Memory B cell (primary cell): ENCODE measurements around the gene FPR3.
"Not testable (repeated sequence)": the region's sequence is repeated elsewhere in the genome, so short reads cannot be mapped to it uniquely, and the experiment has no call there.

Source experiments
- ATAC-seq: fragments of 150-1000 bp; cut with Tn5 transposase; 2 replicates; pipeline ENCODE4 v1.10.0; 2021; ENCODE audit warnings: low read depth, mild to moderate bottlenecking, moderate library complexity
- DNase-seq, 2 donors: peaks; one replicate each; pipeline ENCODE4 v3.0.0; 2022; ENCODE audit warnings: low spot score in 2 of 2
- H3K27ac Mint-ChIP-seq: one replicate; pipeline ENCODE4 v1.8.0; 2022; ENCODE audit warnings: mild to moderate bottlenecking, moderate library complexity, mixed read lengths
- H3K27me3 Mint-ChIP-seq: one replicate; pipeline ENCODE4 v1.8.0; 2022; ENCODE audit warnings: mixed read lengths
- H3K36me3 Mint-ChIP-seq: one replicate; pipeline ENCODE4 v1.8.0; 2022; ENCODE audit warnings: mild to moderate bottlenecking, mixed read lengths
- H3K4me1 Mint-ChIP-seq: one replicate; pipeline ENCODE4 v1.8.0; 2022; ENCODE audit warnings: mixed read lengths
- H3K4me3 Mint-ChIP-seq: one replicate; pipeline ENCODE4 v1.8.0; 2022; ENCODE audit warnings: mild to moderate bottlenecking, moderate library complexity, mixed read lengths
- H3K9me3 Mint-ChIP-seq: one replicate; pipeline ENCODE4 v1.8.0; 2022; ENCODE audit warnings: mixed read lengths

FPR3 gene

DNA sequence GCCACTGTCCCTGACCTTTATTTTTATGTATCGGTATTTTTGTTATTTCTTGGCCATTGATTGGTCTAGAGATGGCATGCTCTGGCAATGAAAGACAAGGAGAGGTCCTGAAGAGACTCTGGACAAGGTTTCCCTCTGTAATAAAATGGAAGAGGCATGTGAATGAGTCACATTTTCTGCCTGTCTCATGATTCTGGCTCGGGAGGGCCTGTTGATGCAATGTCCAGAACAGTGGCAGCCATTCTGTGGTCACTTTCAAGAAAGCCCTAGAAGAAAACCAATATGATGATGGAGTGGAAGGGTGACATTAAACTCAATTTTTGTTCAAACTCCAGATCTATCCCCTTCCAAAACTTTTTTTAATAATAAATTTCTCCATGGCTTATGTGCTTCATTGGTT lies 2.0 kb upstream of the FPR3 start:
- Mint-ChIP-seq H3K27me3 (peaks cover 12% of the 10 kb centered on the region), H3K4me3 (no peak overlapping the region), H3K4me1 (no peaks in the 10 kb centered on the region), H3K27ac (no peak overlapping the region), H3K36me3 (no peaks in the 10 kb centered on the region), H3K9me3 (peaks cover 5% of the 10 kb centered on the region)
- DNase-seq = no peak
- ATAC-seq = no peak

DNA sequence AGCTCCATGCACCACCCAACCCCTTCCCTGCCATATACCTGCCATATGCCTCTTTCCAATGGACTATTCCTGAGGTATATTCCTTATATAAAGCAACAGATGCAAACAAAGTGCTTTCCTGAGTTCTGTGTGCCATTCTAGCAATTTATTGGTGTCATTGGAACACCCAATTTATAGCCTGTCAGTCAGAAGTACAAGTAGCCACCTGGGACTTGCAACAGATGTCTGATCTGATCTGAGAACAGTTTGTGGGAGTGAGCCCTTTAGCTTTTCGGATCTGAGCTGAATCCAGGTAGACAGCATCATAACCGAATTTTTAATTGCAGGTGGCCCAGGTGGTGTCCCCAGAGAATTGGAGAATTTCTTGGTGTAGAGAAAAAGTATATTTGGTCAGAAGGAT lies 963 bp upstream of the FPR3 start:
- H3K4me1 Mint-ChIP-seq = no peaks in the 10 kb centered on the region
- H3K27me3 Mint-ChIP-seq = peaks cover 11% of the 10 kb centered on the region
- DNase-seq (no peak), ATAC-seq (no peak)
- H3K36me3 Mint-ChIP-seq = no peaks in the 10 kb centered on the region
- H3K4me3 Mint-ChIP-seq = no peak overlapping the region
- H3K9me3 Mint-ChIP-seq = peaks cover 6% of the 10 kb centered on the region
- no peak overlapping the region for H3K27ac Mint-ChIP-seq

- no peak for ATAC-seq
Measured at GRCh38 chr19:51796195-51796679, 1.3 kb downstream of the FPR3 start.

DNA sequence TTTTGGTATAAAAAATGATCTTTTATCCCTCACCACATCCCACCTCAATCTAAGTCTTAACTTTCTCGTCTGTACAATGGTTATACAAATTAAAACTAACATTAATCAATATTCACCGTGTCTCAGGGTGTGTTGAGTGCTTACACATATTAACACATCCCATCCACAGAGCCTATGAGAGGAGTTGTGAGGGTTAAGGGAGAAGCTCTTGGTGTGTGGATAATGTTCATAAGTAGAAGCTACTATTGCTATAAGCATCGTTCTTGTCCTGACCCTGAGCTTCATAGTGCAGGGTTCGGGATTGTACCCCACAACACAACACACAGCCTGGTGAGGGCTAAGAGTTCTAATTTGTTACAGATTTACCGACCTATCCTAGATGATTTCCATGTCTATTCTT lies 2.5 kb downstream of the FPR3 start:
- DNase-seq = no peak
- peaks cover 11% of the 10 kb centered on the region for H3K27me3 Mint-ChIP-seq
- H3K9me3 Mint-ChIP-seq = peaks cover 3% of the 10 kb centered on the region
- peaks cover 2% of the 10 kb centered on the region for H3K36me3 Mint-ChIP-seq
- ATAC-seq = no peak
- no peaks in the 10 kb centered on the region for H3K4me1 Mint-ChIP-seq
- H3K27ac Mint-ChIP-seq = no peak overlapping the region
- H3K4me3 Mint-ChIP-seq = no peak overlapping the region

More at GRCh38 chr19:51796195-51796679, 1.3 kb downstream of the FPR3 start:
- Mint-ChIP-seq H3K4me1 (no peaks in the 10 kb centered on the region), H3K36me3 (peaks cover 2% of the 10 kb centered on the region), H3K27ac (no peak overlapping the region), H3K9me3 (peaks cover 5% of the 10 kb centered on the region), H3K4me3 (no peak overlapping the region), H3K27me3 (peaks cover 11% of the 10 kb centered on the region)
- no peak for DNase-seq

DNA sequence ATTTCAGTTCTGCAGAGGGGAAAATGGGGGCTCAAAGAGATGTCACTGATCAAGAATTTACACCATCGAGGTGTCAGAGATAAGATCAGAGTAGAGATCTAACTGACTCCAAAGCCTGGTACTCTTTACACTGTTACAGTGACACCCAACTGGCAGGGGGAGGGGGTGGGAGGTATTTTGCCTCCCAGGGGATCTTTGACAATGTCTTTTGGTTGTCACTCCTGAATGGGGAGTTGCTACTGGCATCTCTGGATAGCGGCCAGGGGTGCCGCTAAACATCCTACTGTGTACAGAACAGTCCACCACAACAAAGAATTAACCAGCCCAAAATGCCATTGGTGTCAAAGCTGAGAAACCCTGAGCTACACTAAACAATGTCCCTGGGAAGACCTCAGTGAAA lies 3.1 kb downstream of the FPR3 start:
- H3K4me3 Mint-ChIP-seq = no peak overlapping the region
- H3K27me3 Mint-ChIP-seq = peaks cover 11% of the 10 kb centered on the region
- no peak overlapping the region for H3K27ac Mint-ChIP-seq
- peaks cover 2% of the 10 kb centered on the region for H3K36me3 Mint-ChIP-seq
- no peaks in the 10 kb centered on the region for H3K4me1 Mint-ChIP-seq
- no peak for ATAC-seq
- peaks cover 3% of the 10 kb centered on the region for H3K9me3 Mint-ChIP-seq
- no peak for DNase-seq

DNA sequence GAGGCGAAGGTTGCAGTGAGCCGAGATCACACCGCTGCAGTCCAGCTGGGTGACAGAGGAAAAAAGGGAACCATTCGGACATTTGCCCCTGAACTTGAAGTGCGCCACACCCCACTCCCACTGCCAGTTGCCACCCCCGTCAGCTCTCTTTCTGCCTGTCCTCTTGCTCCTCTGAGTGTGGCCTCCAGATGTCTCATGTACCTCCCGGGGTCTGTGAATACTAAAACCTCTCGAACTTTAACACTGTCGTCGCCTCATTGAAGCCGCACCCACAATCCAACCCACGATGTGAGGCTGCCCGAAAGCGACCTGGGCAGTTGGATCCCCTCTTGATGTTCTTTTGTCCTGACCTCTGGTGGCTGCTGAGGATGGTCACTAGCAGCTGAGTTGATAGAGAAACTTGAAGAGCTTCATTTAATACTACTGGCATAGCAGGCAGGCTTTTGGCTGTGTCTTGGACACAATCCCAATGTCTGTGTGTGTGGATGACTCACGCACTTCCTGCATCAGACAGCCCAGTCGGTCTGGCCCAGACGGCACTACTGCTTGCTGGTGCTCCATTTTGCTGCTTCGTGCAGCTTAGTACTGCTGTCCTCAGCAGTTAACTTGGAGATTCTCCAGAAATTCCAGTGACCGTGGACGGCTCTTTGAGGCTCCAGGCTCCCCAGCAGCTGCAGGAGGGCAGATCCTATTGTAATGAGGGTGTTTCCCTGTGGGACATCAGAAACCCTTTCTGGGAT lies 4.2 kb downstream of the FPR3 start:
- H3K4me3 Mint-ChIP-seq = no peak overlapping the region

GRCh38 chr19:51799774-51800472 lies 5.0 kb downstream of the FPR3 start:
- Mint-ChIP-seq H3K4me1 (no peaks in the 10 kb centered on the region), H3K27ac (no peak overlapping the region), H3K27me3 (peaks cover 11% of the 10 kb centered on the region), H3K9me3 (peaks cover 8% of the 10 kb centered on the region), H3K4me3 (no peak overlapping the region), H3K36me3 (peaks cover 2% of the 10 kb centered on the region)
- DNase-seq (no peak), ATAC-seq (no peak)

More for the DNA sequence above, 4.2 kb downstream of the FPR3 start:
- ATAC-seq (no peak), DNase-seq (no peak)
- Mint-ChIP-seq H3K4me1 (no peaks in the 10 kb centered on the region), H3K36me3 (peaks cover 2% of the 10 kb centered on the region), H3K27ac (no peak overlapping the region), H3K27me3 (peaks cover 11% of the 10 kb centered on the region), H3K9me3 (peaks cover 6% of the 10 kb centered on the region)

GRCh38 chr19:51800473-51801244 lies 5.7 kb downstream of the FPR3 start:
- Mint-ChIP-seq H3K27ac (no peak overlapping the region), H3K9me3 (peaks cover 8% of the 10 kb centered on the region), H3K4me1 (no peaks in the 10 kb centered on the region), H3K27me3 (peaks cover 11% of the 10 kb centered on the region), H3K4me3 (no peak overlapping the region), H3K36me3 (peaks cover 2% of the 10 kb centered on the region)
- no peak for ATAC-seq
- no peak for DNase-seq

GRCh38 chr19:51802775-51803174 lies 7.8 kb downstream of the FPR3 start:
- Mint-ChIP-seq H3K9me3 (peaks cover 11% of the 10 kb centered on the region), H3K27me3 (peaks cover 6% of the 10 kb centered on the region), H3K4me1 (no peaks in the 10 kb centered on the region), H3K27ac (no peak overlapping the region), H3K4me3 (no peak overlapping the region), H3K36me3 (peaks cover 2% of the 10 kb centered on the region)
- no peak for ATAC-seq
- no peak for DNase-seq

GRCh38 chr19:51803519-51803918 lies 8.6 kb downstream of the FPR3 start:
- Mint-ChIP-seq H3K9me3 (peaks cover 9% of the 10 kb centered on the region), H3K27me3 (peaks cover 5% of the 10 kb centered on the region), H3K4me1 (no peaks in the 10 kb centered on the region), H3K36me3 (peaks cover 2% of the 10 kb centered on the region), H3K4me3 (no peak overlapping the region), H3K27ac (no peak overlapping the region)
- no peak for ATAC-seq
- DNase-seq = no peak

- peaks cover 5% of the 10 kb centered on the region for H3K27me3 Mint-ChIP-seq
- peaks cover 2% of the 10 kb centered on the region for H3K36me3 Mint-ChIP-seq
- H3K27ac Mint-ChIP-seq = no peak overlapping the region
- ATAC-seq (peak; percentile 44), DNase-seq (no peak)
- H3K4me3 Mint-ChIP-seq = no peak overlapping the region
- H3K9me3 Mint-ChIP-seq = peaks cover 9% of the 10 kb centered on the region
- H3K4me1 Mint-ChIP-seq = no peaks in the 10 kb centered on the region
Measured at GRCh38 chr19:51803967-51804366, 9.0 kb downstream of the FPR3 start.

DNA sequence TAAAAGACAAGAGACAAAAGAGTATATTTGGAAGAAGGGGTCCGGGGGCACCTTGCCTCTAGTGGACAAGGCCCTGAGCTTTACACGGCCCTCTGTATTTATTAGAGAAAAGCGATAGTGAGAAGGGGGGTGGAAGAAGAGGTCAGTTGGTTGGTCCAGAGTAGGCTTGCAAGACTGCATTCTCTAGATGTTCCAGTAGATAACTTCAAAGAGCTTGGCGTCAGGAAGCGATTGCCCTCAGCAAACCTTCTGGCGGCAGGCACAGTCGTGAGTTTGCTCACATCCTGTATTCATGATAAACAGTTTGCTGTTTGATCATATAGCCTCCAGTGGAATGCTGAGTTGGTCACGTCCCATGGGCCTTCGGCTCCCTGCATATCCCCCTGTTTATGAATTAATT lies 9.8 kb downstream of the FPR3 start:
- H3K4me3 Mint-ChIP-seq, ATAC-seq, H3K4me1 Mint-ChIP-seq, H3K9me3 Mint-ChIP-seq, H3K27me3 Mint-ChIP-seq, DNase-seq, H3K27ac Mint-ChIP-seq, H3K36me3 Mint-ChIP-seq: not testable (repeated sequence)

GRCh38 chr19:51805396-51805795 lies 10.4 kb downstream of the FPR3 start:
- H3K4me3 Mint-ChIP-seq, H3K36me3 Mint-ChIP-seq, H3K9me3 Mint-ChIP-seq, DNase-seq, H3K4me1 Mint-ChIP-seq, ATAC-seq, H3K27me3 Mint-ChIP-seq, H3K27ac Mint-ChIP-seq: not testable (repeated sequence)

- H3K4me1 Mint-ChIP-seq, ATAC-seq, H3K9me3 Mint-ChIP-seq, H3K27me3 Mint-ChIP-seq, H3K27ac Mint-ChIP-seq, H3K36me3 Mint-ChIP-seq, DNase-seq, H3K4me3 Mint-ChIP-seq: not testable (repeated sequence)
Measured at GRCh38 chr19:51806571-51806970, 11.6 kb downstream of the FPR3 start.
